GM11168 (cell line): Measurements from ENCODE around the gene MRPL21.
"Not testable (repeated sequence)": the region's sequence is repeated elsewhere in the genome, so short reads cannot be mapped to it uniquely, and the experiment has no call there.

Experiments used
- in situ Hi-C: fragments of 300-500 bp; cut with MboI; formaldehyde crosslinking; loops from one replicate; pipeline ENCODE4 v1.12.0; 2022; ENCODE audit warnings: low sequenced_read_pairs; ENCODE audit not compliant: unreplicated experiment

MRPL21 gene

GRCh38 chr11:68880851-68881250 is 22.8 kb downstream of the MRPL21 start:
- in situ Hi-C loops, result no loop called here

DNA sequence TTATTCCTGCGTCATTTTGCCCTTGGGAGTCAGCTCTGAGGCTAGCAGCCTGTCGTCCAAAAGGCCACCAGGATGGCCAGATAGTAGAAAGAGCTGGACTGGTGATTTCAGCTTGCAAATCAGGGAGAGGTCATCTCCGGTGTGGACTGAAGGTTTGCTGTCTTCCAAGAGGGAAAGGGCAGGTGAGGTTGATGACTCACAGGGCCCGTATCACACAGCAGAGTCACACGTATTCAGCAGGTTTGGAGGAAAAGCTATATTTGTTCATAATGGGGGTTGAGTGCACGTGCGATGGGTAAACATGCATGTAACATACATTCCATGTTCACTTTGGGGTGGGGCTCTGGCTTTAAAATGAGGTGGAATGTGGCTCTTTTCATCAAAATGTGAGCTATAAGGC is 25.6 kb downstream of the MRPL21 start:
- in situ Hi-C loops, result no loop called here

DNA sequence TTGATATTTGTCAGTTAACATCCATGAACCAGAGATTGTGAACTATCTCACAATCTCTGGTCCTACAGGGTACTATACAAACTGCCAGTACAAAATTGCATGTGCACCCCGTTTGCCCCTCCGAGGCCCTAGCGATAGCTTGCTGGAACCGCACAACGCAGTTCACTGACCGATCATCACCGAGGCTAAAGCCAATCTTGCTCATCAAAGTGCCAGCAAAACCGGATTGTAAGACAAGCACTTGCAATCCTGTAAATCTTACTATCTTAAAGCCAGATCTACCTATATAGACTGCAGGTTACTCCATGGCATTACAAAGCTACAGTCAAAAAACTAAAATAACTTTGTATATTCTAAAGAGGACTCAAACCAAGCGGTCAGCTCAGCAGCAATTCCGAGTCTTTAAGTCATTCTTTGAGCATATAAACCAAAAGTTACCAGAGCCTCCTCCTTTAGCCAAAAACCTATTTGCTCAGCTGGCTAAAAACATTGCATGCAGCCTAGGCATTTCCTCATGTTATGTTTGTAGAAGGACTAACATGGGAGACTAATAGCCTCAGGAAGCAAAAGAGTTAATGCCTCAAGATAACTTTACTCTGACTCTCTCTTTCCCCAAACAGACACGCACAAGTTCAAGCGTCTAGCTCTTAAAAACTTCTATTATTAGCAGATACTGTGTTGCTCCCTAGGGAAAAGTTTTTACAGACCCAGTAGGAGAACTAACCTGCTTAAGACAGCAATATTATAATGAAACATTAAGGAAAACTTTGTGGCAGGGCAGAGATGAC is 31.2 kb downstream of the MRPL21 start:
- in situ Hi-C loops, result no loop called here

- in situ Hi-C loops, result no loop called here
Observed at GRCh38 chr11:68870470-68870869, 33.2 kb downstream of the MRPL21 start.

- in situ Hi-C loops, result no loop called here
Observed at GRCh38 chr11:68868221-68868835, 35.3 kb downstream of the MRPL21 start.

DNA sequence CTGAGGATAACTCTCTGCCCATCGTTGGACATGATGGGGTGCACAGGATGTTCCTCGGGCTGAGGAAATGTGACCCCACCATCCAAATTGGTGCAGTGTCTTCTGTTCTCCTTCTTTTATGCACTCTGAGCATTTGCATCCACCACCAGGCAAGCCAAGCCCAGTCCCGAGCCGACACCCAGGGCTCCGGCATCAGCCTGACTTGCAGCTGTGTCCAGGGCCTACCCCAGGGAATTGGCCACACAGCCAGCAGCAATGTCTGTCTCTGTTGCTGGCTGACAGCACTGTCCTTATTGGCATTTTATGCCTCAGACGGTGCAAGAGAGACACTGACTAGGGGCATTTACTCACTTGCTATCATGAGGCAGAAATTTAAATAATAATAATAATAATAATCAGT is 36.6 kb downstream of the MRPL21 start:
- in situ Hi-C loops, result no loop called here

DNA sequence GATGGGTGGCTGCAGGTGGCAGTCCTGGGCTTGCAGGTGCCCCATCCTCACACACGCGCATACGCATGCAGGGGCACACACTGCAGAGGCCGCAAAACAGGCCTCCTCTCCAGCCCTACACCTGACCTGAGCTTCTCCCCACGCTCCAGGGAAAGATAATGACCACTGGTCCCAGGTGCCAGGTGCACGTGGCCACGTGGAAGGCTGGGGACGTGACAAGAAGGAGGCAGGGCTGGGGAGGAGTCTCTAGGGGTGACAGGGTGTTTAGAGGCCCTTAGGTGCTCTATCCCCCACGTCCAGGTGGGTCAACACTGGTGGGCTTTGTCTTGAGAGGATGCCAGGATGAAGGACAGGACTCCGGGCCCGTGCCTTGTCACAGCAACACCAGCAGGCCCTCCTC is 38.4 kb downstream of the MRPL21 start:
- in situ Hi-C loops, result no loop called here

DNA sequence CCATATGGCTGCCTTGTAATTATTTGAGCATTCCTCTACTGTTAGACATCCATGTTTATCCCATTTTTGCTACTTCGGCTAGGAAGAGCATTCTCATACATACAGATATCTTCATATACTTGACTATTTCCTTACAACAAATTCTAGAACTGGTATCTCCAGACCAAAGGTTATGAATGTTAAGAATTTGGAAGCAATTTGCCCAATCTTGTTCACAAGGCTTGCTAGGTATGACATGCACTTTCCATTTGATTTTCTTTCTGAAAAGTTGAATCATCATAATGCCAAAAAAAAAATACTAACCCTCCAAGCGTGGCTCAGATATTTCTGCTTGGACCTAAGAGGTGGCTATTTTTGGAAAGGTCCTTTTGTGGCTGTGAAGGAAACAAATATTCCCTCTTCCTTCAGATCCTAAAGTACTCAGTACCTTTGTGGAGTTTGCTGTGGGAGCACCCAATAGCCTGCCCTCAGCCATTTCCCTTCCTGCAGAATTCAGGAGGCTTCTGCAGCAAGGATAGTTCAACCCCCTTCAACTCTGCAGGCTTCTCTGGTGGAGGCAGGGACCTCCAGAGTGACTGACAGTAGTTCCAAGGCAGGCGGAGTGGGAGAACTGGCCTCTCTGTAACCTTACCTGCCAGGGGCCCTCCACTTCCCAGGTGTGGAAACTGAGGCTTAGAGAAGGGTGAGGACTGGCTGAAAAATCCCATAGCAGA is 39.9 kb downstream of the MRPL21 start:
- in situ Hi-C loops, result no loop called here

- in situ Hi-C loops, result no loop called here
Observed at GRCh38 chr11:68862421-68862820, 41.2 kb downstream of the MRPL21 start.

- in situ Hi-C loops, result no loop called here
Observed at GRCh38 chr11:68859123-68859522, 44.5 kb downstream of the MRPL21 start.

- in situ Hi-C loops, result no loop called here
Observed at GRCh38 chr11:68857037-68857586, 46.5 kb downstream of the MRPL21 start.

DNA sequence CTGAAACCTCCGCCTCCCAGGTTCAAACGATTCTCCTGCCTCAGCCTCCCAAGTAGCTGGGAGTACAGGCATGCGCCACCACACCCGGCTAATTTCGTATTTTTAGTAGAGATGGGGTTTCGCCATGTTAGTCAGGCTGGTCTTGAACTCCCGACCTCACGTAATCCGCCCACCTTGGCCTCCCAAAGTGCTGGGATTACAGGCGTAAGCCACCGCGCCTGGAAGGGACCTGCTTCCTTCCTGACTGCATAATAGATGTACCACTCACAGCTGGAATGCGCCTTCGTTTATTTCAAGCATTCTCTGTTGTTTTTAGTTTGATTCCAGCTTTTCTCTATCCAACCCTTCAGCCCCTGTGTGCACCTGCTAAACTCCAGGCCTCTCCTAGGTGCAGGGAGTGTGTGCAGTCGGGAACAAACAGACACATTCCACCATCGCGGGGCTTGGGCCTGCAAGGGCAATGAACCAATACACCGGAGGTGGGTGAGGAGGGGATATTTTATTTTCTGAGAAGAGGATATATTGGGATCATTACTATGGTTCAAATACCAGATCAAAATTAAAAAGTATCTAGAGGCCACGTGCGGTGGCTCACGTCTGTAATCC is 47.1 kb downstream of the MRPL21 start:
- in situ Hi-C loops, result not testable (repeated sequence)

DNA sequence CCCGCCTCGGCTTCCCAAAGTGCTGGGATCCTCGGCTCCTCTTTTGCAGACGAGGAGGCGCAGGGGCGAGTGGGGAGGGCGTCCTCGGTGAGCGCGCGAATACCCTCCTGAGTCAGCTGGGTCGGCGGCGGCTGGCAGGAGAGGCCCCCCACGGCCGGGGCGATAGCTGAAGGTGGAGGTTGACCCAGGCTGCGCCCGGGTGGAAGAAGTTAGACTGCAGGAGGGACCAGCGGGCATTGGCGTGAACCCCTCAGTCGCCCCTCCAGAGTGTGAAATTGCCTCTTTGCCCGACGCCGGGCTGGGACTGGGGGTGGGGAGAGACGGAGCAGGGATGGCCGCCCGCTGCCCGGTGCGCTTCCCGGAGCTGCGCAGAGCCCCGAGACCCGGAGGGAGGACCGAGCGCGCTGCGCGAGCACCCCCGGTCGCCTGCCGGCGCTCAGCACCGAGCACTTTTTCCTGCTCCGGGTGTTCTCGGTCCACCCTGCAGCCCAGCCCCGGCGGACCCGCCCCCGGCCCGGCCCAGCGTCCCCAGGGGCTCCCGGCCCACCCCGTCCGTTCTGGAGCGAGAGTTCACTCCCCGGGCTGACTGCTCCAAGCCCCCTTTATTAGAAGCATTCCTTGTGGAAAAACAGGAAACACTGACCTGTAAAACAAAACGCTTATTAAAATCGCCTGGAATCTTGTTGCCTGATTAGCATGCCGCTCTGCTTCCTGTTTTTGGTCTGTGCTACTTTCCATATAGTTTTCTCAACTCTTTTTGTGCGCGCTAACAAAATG is 48.2 kb downstream of the MRPL21 start:
- in situ Hi-C loops, result no loop called here

- in situ Hi-C loops, result no loop called here
Observed at GRCh38 chr11:68854273-68854958, 49.2 kb downstream of the MRPL21 start.

DNA sequence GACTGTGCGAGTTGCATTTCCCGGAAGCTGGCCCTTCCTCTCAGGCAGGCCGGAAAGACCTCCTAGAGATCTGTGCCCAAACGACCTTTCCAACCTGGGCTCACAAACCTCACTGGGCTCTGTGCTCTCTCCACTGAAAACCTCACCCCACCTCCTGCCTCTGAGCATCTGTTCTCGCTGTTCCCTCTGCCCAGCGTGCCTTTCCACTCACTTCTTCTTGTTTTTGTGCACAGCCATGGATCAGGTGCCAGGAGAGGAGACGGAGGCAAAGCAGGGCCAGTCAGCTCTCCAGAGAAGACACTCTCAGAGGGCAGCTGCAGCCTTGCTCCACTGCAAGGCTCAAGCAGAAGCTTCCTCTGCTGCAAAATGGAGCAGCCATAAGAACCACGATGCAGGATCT is 51.0 kb downstream of the MRPL21 start:
- in situ Hi-C loops, result no loop called here

DNA sequence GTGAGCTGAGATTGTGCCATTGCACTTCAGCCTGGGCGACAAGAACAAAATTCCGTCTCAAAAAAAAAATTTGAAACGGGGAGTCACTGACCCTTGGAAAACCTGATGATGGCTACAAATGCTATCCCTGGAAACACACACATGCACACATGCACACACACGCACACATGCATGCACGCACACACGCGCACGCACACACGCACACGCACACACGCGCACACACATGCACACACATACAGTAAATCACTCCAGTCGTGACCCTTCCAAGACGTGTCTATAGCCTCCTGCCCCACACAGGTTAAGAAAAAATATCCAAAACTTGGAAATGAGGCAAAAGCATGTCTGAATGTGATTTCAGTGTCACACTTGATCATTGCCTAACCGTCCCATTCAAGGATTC is 55.2 kb downstream of the MRPL21 start:
- in situ Hi-C loops, result no loop called here

DNA sequence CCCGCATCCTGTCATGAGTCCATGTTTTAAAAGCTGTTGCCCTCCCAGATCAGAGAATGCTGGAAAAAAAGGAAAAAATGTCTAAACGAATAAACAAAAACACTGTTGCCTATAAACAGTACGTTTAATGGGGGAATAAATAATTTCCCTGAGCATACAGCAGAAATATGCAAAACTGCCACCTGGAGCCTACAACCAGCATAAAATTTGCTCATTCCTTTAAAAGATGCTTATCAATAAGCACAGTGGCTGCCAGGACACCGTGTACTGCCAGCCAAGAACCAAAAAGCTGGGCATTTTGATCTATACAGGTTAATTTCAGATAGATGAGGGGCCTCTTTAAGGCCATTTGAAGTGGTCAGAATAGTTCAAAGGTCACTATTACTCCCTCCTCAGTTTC is 56.2 kb downstream of the MRPL21 start:
- in situ Hi-C loops, result no loop called here

- in situ Hi-C loops, result no loop called here
Observed at GRCh38 chr11:68845351-68846002, 58.2 kb downstream of the MRPL21 start.

DNA sequence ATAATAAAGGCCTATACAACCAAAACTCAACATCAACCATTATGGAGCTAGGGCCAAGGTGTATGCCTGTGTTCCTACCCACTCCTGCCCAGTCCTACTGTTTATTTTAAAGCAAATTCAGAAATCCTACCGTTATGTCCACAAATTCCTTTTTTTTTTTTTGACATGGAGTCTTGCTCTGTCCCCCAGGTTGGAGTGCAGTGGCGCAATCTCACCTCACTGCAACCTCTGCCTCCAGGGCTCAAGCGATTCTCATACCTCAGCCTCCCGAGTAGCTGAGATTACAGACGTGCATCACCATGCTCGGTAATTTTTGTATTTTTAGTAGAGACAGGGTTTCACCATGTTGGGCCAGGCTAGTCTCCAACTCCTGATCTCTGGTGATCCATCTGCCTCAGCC is 58.8 kb downstream of the MRPL21 start:
- in situ Hi-C loops, result no loop called here
